Measurements from ENCODE around the gene CRTC1.
A peak's percentile ranks its signal among the peaks of the same experiment; 100 is the strongest.

The CRTC1 gene

GRCh38 chr19:18751571-18751970 lies 68.1 kb downstream of the CRTC1 start:
- TF ChIP-seq POLR2A (IDR thresholded peaks at IDR 0.05; ENCODE audit: low read depth, low read length): no peak
- no peak for FAIRE-seq

GRCh38 chr19:18754501-18754900 lies 71.0 kb downstream of the CRTC1 start:
- DNase-seq (ENCODE audit: insufficient read length, low spot score) (no peak), FAIRE-seq (no peak)
- TF ChIP-seq POLR2A (IDR thresholded peaks at IDR 0.05; ENCODE audit: low read depth, low read length): no peak

More at GRCh38 chr19:18751571-18751970, 68.1 kb downstream of the CRTC1 start:
- no peak for DNase-seq (ENCODE audit: insufficient read length, low spot score)

GRCh38 chr19:18756896-18757295 lies 73.4 kb downstream of the CRTC1 start:
- FAIRE-seq: no peak
- no peak for TF ChIP-seq POLR2A (IDR thresholded peaks at IDR 0.05; ENCODE audit: low read depth, low read length)
- DNase-seq (ENCODE audit: insufficient read length, low spot score): no peak

GRCh38 chr19:18759304-18759994 lies 76.0 kb downstream of the CRTC1 start:
- FAIRE-seq: no peak
- TF ChIP-seq POLR2A (IDR thresholded peaks at IDR 0.05; ENCODE audit: low read depth, low read length): no peak
- DNase-seq (ENCODE audit: insufficient read length, low spot score): no peak

- DNase-seq (ENCODE audit: insufficient read length, low spot score) (no peak), FAIRE-seq (no peak)
- no peak for TF ChIP-seq POLR2A (IDR thresholded peaks at IDR 0.05; ENCODE audit: low read depth, low read length)
Measured at GRCh38 chr19:18759995-18760426, 76.5 kb downstream of the CRTC1 start.

GRCh38 chr19:18760440-18761383 lies 77.2 kb downstream of the CRTC1 start:
- no peak for TF ChIP-seq POLR2A (IDR thresholded peaks at IDR 0.05; ENCODE audit: low read depth, low read length)
- no peak for FAIRE-seq

GRCh38 chr19:18761531-18762110 lies 78.1 kb downstream of the CRTC1 start:
- FAIRE-seq (no peak), DNase-seq (ENCODE audit: insufficient read length, low spot score) (no peak)
- TF ChIP-seq POLR2A (IDR thresholded peaks at IDR 0.05; ENCODE audit: low read depth, low read length): no peak

More at GRCh38 chr19:18760440-18761383, 77.2 kb downstream of the CRTC1 start:
- no peak for DNase-seq (ENCODE audit: insufficient read length, low spot score)

GRCh38 chr19:18762125-18763023 lies 78.9 kb downstream of the CRTC1 start:
- FAIRE-seq (no peak), DNase-seq (ENCODE audit: insufficient read length, low spot score) (no peak)
- TF ChIP-seq POLR2A (IDR thresholded peaks at IDR 0.05; ENCODE audit: low read depth, low read length): no peak

- DNase-seq (ENCODE audit: insufficient read length, low spot score) (peak; percentile 94), FAIRE-seq (peak; percentile 61)
- TF ChIP-seq POLR2A (IDR thresholded peaks at IDR 0.05; ENCODE audit: low read depth, low read length): no peak
Measured at GRCh38 chr19:18763674-18764590, 80.5 kb downstream of the CRTC1 start.

- FAIRE-seq: peak; percentile 50
- no peak for TF ChIP-seq POLR2A (IDR thresholded peaks at IDR 0.05; ENCODE audit: low read depth, low read length)
- DNase-seq (ENCODE audit: insufficient read length, low spot score): peak; percentile 83
Measured at GRCh38 chr19:18764591-18765051, 81.1 kb downstream of the CRTC1 start.

- no peak for FAIRE-seq
- no peak for DNase-seq (ENCODE audit: insufficient read length, low spot score)
- no peak for TF ChIP-seq POLR2A (IDR thresholded peaks at IDR 0.05; ENCODE audit: low read depth, low read length)
Measured at GRCh38 chr19:18765224-18765623, 81.7 kb downstream of the CRTC1 start.
